Fibroblast of the aortic adventitia (primary cell): ENCODE results near the gene STUB1. TPM values are rescaled to one million over a fixed set of nuclear protein-coding genes. Genes with fewer than 3 reads are reported as not detected.
A peak's percentile ranks its signal among the peaks of the same experiment; 100 is the strongest.

Source experiments
- DNase-seq: peaks from one replicate; pipeline ENCODE4 v3.0.0-alpha.2; 2010; ENCODE audit warnings: low read depth
- H3K4me3 ChIP-seq: 2 replicates; pipeline ENCODE4 v1.5.1; 2011; ENCODE audit warnings: low read depth, mild to moderate bottlenecking, control low read depth, low read length, moderate library complexity
- CTCF ChIP-seq: IDR thresholded peaks from 2 replicates; pipeline ENCODE4 v1.5.1; 2011; ENCODE audit warnings: mild to moderate bottlenecking, low read length, control low read depth, inconsistent platforms; ENCODE audit not compliant: insufficient read depth
- total RNA-seq: library from RNA; depleted of rRNA; stranded (reverse); fragments of >200 nt; gene quantifications from 2 replicates; pipeline ENCODE4 v1.2.3, GENCODE V29; 2012; ENCODE audit warnings: low replicate concordance

Gene STUB1
- total RNA-seq, 1 donor: 88.9 TPM

GRCh38 chr16:644556-644955 is 35.7 kb upstream of the STUB1 start:
- no peak for TF ChIP-seq CTCF

DNA sequence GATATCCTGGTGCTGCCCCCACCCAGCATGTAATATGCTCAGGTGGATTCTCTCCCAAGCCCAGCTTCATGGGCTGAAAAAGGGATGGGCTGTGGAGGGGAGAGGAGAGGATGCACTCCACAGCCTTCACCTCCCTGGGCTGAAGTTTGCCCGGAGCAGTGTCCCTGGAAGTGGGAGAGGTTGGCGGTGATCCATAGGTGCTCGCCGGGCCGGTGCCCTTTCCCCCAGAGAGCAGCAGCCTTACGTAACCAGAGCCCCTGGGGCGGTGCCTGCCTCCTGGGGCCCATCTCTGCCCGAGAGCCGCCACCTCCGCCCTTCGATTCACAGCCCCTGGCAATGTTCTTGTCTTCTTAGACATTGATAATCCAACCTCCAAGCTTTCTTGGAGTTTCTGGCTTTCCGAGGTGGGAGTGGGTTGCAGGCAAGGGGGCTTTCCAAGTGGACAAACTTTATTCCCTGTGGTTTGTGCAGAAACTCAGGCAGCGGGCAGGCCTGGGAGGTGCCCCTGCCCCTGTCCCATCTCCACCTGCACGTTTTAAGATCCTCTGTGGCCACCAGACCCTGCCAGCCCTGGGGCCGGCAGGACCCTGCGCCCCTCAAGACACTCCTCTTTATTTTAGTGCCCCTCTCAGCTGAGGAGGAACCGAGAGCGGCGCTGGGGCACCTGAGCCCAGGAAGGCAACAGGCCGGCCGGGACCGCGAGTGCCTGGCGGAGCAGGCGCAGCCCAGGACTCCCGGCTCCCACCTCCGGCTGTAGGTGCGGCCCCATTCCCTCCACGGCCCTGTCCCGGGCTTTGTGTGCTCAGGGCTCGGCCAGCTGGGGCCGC is 34.1 kb upstream of the STUB1 start:
- TF ChIP-seq CTCF: no peak
- no peak for DNase-seq
- no peak overlapping the region for H3K4me3 ChIP-seq

More at GRCh38 chr16:644556-644955, 35.7 kb upstream of the STUB1 start:
- H3K4me3 ChIP-seq: no peak overlapping the region
- no peak for DNase-seq

DNA sequence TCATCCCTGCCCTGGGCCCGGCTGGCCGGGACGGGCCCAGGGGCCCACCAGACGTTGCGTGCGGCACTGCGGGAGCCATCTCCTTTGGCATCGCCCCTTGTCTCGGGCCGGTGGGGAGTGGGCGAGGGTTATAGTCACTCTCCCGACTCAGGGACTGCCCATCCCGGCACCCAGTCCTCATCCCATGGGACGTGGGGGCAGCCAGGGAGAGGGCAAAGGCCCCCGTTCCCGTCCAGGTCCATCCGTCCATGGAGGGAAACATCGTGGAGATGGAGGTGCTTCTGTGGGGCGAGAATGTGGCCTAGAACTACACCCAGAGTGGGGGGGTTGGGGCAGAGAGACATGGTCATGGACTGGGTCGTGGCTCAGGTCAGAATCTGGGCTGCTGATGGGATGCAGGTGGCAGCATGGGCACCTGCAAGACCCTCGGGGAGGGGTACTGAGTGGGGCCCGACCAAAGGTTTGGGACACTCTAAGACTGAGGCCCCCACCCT is 33.5 kb upstream of the STUB1 start:
- DNase-seq: no peak
- no peak for TF ChIP-seq CTCF
- no peak overlapping the region for H3K4me3 ChIP-seq

DNA sequence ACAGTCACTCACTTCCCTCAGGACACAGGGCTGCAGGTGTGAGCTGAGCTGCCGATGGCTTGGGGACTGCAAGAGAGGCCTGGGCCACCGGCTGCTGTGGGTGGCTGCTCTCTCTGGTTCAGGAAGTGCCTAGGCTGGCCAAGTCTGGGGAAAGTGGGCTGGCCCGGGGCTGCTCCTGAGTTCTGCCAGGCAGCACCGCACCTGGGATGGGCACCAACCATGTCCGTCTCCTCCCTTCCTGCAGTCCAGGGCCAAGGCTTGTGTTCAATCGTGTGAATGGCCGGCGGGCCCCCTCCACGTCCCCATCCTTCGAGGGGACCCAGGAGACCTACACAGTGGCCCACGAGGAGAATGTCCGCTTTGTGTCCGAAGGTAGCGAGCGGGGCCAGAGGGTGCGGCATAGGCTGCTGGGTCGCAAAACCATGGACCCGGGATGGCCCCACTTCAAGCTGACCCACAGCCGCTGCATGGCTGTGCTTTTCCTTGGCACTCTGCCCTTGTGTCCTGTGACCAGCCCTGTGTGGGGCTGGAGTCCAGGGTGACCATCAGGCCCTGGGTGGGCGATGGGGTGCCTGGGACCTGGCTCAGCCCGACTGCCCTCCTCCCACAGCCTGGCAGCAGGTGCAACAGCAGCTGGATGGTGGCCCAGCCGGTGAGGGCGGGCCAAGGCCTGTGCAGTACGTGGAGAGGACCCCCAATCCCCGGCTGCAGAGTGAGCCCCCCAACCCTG is 32.9 kb upstream of the STUB1 start:
- no peak for DNase-seq
- TF ChIP-seq CTCF: no peak
- H3K4me3 ChIP-seq: no peak overlapping the region

GRCh38 chr16:648071-648780 is 32.0 kb upstream of the STUB1 start:
- peak; percentile 13 for DNase-seq

More at GRCh38 chr16:648071-648780, 32.0 kb upstream of the STUB1 start:
- H3K4me3 ChIP-seq: peak overlapping the region; percentile 76
- TF ChIP-seq CTCF: peak; percentile 46
